Endometrial microvascular endothelial cells (primary cell): ENCODE measurements around the gene PFDN1. TPM values are rescaled to one million over a fixed set of nuclear protein-coding genes. Genes with fewer than 3 reads are reported as not detected.

Experiments
- in situ Hi-C: cut with HindIII; loops from 2 replicates; pipeline ENCODE4 v1.10.0; 2017; ENCODE audit warnings: low sequenced_read_pairs, low pct_unique_long_range_greater_than_20kb; ENCODE audit errors: inconsistent ontology term
- total RNA-seq: library from RNA; depleted of rRNA; stranded (reverse); fragments of >200 nt; gene quantifications from one replicate; pipeline ENCODE4 v1.2.3, GENCODE V29; 2015; ENCODE audit errors: inconsistent ontology term

PFDN1 gene
- total RNA-seq, 1 donor from 2014 or later = 180 TPM

DNA sequence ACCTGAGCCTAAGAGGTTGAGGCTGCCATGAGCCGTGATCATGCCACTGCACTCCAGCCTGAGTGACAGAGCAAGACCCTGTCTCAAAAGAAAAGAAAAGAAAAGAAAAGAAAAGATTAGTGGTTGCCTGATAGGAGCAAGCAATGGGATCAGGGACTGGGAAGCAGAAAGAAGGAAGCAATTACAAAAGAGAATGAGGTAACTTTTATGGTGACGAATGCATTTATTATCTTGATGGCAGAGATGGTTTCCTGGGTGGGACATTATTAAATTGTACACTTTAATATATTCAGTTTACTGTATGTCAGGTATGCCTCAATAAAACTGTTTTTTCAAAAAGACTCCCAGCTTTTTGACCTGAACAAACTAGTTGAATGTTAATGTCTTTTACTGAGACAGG is 7.5 kb upstream of the PFDN1 start:
- in situ Hi-C loops = no loop called here

DNA sequence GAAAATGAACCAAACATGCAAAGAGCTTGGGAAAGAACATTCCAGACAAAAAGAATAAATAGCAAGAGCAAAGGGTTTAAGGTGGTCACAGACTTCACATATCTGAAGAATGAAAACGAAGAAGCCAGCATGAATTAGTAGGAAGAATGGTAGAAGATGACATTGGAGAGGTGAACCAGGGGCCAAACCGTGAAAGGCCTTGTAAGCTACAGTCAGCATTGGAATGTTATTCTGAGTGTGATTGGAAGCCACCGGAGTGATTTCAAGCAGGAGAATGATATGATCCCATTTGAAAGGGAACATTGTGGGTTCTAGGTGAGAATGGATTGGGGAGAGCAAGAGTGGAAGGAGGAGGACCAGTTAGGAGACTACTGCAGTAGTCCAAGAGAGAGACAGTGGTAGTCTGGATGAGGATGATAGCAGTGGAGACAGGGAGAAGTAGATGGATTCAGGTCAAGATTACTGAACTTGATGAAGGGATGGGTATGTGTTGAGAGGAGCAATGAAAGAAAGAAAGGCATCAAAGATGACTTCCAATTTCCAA is 6.9 kb upstream of the PFDN1 start:
- in situ Hi-C loops = no loop called here

DNA sequence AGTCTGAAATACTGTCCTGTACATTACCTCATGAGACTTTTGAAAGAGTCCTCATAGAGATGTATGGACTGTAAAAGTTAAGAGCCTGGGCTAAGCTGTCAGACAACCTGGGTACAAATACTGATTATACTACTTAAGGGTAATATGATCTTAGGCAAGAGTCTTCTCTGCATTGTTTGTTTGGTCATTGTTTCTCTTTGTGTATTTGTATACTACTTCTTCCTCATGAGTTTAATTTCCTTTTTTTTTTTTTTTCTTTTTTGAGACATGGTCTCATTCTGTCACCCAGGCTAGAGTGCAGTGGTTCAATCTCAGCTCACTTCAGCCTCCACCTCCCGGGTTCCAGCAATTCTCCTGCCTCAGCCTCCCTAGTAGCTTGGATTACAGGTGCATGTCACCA is 2.6 kb upstream of the PFDN1 start:
- in situ Hi-C loops = no loop called here

DNA sequence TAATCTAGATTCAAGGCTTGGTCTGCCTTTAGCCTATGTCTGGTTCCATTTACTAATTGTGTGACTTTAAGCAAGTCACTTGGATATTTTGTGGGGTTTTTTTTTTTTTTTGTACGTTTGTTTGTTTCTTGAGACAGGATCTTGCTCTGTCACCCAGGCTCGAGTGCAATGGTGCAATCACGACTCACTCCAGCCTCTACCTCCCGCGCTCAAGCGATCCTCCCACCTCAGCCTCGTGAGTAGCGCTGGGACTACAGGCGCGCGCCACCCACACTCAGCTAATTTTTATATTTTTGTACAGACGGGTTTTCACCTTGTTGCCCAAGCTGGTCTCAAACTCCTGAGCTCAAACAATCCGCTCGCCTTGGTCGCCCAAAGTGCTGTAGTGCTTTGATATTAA is 1.1 kb upstream of the PFDN1 start:
- in situ Hi-C loops = no loop called here

DNA sequence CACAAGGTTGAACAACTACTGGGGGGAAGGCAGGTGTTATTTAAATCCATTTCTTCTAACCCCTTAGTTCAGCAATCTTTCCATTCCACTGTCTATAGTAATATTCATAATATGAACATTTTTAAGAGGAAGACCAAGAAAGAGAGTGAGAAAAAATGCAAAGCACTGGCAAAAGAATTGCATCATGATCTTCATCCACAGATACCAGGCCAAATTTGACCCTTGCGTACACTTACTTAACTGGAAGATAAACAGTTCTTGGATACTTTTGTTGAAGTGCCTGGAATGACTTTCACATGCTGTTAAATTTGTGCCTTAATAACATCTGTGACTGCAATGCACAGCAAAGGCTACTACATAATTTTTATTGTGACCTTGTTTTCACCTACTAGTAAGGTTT is 1.8 kb downstream of the PFDN1 start:
- in situ Hi-C loops = no loop called here

DNA sequence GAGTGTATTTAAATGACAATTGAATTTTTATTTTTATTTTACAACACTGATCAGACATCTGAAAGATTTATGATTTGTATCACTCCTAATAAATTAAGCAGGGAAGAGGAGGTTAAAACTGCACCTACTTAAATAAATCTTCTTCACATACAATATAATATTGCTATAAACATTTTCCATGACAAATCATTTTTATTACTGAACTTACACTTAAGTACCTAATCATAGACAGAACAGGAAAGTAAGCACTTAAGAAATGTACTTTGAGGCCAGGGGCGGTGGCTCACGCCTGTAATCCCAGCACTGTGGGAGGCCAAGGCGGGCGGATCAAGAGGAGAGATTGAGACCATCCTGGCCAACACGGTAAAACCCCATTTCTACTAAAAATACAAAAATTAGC is 3.8 kb downstream of the PFDN1 start:
- in situ Hi-C loops = no loop called here

DNA sequence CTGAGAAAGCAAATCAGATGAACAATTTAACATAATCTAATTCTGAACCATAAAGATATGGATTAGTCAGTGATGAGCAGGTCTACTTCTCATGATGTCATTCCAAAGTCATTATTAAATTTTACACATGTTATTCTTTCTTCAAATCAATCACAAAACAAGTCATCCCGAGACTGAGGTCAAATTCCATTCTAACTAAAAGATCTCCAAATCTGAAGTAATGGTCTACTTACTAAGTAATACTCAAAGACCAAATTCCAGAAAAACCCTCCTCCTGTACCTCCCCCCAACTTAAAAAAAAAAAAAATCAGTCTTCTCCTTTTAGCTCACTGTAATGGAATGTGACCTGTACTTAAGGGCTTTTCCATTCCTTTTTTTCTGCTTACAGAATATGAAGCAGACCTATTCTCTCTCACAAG is 4.7 kb downstream of the PFDN1 start:
- in situ Hi-C loops = no loop called here

DNA sequence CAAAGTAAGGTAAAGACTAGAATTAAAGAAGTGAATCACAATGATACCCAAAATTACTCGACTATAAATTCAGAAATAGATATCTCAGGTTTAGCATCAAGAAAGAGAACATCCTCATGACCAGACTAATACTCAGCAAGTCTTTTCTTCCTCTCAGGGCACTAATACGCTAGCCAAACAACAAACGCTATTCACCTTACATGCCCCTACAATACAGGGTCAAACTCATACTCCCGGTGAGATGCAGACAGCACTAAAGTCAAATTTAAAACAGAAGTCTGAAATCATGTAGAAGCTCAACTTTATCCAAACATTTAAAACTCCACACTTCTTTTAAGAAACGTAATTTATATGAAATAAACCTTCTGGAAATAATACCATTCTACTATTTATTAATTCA is 5.6 kb downstream of the PFDN1 start:
- in situ Hi-C loops = no loop called here

DNA sequence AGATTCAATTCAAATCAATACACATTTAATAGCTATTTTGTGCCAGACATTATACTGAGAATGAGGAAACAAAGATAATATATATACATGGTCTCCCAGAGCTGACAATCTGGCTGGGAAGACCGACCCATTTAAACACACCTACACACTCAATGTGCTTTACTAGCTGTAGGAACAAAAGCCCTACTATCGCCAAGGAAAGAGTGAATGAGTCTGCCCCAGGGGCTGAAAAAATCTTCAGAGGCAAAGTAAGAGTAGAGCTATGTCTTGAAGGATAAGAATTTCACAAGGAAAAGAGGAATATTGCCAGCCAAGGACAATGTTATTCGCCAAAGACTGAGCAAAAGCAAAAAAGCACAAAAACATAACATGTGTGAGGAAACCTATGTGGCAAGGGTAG is 6.6 kb downstream of the PFDN1 start:
- in situ Hi-C loops = no loop called here

DNA sequence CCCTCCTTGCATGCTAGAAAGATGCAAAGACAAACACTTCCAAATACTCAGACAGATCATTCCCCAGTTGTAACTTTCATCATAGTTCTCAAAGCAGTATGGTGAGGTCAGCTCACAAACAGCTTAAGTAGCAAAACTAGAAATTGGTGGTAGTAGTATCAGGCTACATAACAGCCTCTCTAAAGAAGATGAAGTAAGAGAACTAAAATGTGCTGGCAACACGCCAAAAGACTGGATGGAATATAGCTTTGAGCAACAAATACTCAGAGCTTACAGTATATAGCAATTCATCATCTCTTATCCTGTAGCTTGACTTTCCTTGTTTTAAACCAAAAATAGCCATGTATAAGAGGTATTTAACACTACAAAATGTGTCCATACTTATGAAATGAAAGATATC is 7.5 kb downstream of the PFDN1 start:
- in situ Hi-C loops = no loop called here

DNA sequence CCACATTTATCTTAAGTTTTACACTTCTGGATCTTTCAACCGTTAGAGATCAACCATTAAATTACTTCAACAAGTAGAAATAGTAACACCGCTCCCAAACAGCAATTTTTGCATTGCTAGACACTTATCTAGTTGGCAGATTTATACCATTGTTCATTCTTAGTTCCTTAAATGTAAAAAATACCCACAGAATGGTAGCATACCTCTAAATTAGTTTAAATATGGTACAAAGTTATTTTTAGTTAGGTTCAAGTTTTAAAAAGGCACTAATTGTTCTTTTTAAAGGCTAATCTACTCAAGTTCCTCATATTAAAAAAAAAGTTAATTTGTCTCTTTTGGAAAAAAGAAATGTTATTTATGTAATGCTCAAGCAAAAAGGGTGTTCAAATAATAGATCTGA is 8.1 kb downstream of the PFDN1 start:
- in situ Hi-C loops = no loop called here

DNA sequence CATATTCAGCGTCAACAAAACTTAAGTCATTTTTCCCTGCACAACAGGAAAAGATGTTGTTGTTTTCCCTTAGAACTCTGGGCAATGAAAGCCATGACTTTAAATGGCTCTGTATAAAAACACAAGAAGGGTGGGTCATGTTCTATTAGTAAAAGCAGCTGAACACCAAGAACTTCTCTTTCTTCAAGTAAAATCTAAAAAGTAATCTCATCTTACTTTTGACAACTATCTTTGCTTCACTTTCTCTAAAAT is 9.1 kb downstream of the PFDN1 start:
- in situ Hi-C loops = no loop called here

DNA sequence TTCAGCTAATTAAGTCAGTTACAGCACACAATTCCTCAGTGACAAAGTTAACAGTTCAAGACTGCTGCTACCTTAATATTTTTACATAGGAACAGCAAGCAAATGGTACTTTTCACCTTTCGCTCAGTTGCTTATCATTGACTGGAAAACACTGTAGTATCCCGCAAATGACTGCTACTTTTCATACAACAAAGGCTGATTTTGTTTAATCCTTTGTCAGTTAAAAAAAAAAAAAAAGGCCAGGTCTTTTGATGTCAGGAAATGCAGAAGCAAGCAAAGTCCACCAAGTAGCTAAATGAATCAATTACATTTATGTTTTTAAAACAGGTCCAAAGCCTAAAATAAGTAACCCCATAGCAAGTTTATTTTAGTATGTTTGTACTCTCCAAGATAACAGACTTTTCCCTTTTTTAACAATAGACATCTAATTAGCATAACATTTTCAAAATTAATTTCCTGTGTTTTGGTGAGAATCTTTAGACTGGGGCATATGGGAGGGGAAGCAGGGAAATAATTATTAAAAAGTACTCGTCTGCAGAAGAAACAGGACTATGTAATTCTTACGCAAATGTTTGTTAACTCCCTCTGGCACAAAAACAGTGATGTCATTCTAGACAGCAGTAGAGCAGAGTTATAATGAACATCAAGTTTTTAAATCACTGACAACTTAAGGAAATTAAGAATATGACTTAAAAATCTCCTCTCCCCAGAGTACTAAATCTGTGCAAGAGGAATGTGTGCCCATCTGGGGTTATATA is 9.6 kb downstream of the PFDN1 start:
- in situ Hi-C loops = no loop called here

DNA sequence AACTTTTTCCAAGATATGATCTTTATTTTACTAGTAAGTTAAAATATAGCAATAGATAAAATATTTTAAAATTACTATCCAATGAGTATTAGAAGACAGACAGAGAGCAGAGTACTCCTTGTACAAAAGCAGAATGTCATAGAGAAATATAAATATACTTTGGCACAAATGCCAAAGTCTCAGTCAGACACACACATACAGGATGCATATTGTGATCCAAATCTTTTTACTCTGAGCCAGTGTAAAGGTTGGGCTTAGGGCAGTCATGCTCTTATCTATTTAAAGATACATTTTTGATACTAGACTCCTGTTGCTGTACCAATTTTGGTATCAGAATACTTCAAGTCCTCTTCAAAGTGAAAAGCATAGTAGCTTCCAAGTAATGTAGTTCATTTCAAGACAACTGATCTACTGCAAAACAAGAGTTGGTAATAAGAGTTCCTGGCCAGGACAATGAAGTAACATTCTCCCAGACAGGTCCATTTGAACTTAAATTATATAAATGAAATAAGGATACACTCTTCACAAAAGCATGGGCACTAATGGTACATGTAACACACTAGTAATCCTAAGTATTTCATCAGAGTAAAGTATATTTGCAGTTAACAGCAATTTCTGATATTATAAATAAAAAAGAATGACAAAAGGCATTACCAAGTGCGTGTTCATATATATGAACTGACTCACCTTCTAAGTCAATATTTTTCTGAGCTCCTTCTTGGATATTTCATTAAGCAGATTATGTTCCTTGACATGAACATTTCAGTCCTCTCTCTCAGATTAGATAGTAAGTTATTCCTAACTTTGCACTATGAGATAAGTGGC is 10.5 kb downstream of the PFDN1 start:
- in situ Hi-C loops = no loop called here

DNA sequence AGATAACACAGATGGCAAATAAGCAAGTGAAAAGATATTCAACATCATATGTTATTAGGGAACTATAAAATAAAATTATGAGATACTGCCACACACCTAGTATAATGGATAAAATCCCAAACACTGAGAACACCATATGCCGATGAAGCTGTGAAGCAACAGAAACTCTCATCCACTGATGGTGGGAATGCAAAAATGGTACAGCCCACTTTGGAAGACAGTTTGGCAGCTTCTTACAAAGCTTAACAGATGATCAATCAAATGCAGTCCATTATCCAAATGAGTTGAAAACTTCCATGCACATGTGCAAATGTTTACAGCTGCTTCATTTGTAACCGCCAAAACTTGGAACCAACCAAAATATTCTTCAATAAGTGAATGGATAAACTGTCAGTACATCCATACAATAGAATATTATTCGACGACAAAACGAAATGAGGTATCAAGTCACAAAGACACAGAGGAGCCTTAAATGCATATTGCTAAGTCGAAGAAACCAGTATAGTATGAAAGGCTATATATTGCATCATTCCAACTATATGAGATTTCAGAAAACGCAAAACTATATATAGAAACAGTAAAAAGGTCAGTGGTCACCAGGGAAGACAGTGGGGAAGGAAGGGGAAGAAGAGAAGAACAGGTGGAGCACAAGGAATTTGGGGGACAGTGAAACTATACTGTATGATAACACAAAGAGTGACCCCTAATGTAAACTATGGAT is 14.9 kb downstream of the PFDN1 start:
- in situ Hi-C loops = no loop called here

DNA sequence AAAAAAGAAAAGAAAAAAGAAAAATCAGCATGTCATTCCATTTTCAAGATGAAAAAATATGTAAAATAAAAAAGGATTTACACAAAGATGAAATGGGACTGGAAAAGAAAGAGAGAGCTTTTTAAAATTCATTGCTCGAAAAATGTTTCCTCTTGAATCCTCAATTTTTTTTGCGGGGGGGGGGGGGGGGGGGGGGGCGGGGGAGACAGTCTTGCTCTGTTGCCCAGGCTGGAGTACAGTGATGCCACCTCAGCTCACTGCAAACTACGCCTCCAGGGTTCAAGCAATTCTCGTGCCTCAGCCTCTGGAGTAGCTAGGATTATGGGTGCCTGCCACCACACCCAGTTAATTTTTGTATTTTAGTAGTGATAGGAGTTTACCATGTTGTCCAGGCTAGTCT is 16.5 kb downstream of the PFDN1 start:
- in situ Hi-C loops = no loop called here

DNA sequence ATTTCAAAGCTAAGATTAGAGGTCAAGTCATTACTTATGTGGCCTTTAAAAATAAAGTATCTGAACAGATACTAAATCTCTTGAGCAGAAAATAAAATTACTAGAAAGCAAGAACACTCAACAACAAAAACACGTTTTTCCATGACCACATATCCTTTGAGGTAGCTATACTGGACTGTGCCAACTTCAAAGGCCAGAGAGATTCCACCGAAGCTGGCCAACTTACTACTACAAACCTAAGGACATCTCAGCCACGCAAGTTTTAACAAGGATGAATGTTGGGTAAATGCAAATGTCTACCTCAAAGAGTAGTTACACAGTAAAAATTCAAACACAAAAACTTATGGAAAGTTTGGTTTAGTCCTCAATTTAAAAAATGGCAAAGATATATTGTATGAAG is 18.9 kb downstream of the PFDN1 start:
- in situ Hi-C loops = no loop called here

DNA sequence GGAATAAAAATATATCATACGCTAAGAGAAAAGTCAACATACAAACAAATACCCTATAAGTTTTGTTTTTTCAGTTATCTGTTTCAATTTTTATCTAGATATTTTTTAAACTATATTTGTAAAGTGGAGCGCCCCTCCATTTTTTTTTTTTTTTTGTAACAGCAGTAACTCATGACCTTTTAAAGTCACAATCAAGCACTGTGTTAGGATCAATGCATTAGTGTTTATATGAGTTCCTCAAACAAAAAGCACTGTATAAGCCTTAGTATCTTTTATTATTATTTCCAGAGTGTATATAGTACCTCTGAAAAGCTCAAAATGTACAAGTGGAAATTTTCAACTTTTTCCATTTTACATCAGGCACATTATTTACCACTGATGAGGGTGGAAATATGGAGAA is 20.6 kb downstream of the PFDN1 start:
- in situ Hi-C loops = no loop called here

DNA sequence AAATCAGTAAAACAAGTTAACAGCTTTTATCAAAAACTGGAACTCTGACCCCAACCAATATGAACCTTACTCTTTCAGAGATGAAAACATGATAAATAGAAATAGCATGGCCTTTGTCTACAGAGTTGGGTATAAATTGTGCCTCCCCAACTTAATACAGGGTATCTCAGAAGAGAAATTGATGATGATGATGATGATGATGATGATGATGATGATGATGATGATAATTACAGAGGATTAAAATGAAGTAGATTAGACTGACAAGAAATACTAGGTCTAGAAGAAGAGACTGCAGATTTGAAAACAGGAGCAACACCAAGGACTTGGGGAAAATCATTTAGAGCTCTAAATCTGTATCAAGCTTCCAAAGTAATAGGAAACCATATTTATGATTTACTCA is 27.1 kb downstream of the PFDN1 start:
- in situ Hi-C loops = no loop called here

DNA sequence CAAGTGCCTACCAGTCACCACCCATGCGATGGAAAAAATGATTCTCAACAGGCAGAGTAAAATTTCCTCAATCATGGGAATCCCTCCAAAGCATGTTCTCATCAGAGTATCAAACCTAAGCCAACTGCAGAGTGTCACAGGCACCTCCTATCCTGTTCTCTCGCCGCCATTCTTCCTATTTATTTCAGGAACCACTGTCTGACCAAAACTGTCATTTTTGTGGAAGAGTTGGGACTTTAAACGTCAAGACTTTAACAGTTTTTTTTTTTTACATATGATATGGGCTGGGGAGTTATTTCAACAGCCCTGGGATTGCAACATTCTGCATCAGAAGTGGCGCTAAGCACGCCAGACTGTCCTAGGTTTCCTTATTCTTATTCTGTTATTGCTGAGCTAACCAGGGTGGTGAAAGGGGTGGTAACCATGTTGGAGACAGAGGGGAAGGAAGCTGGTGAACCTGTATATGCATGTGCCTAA is 29.5 kb downstream of the PFDN1 start:
- in situ Hi-C loops = no loop called here
